PC-9 (cell line): ENCODE measurements around the gene ANKRD24. TPM values are rescaled to one million over a fixed set of nuclear protein-coding genes. Genes with fewer than 3 reads are reported as not detected.
A peak's percentile ranks its signal among the peaks of the same experiment; 100 is the strongest.

Experiments used
- BruUV-seq: library from RNA; stranded (reverse); fragments of 400-500 nt; replicated peaks from 2 replicates; lab custom pipeline; 2021; lab: Mats Ljungman, UMichigan
- CTCF ChIA-PET: fragments of 300-600 bp; sonication (Branson Sonifier 250); formaldehyde crosslinking; loops from one replicate; lab custom pipeline; 2022; ENCODE audit warnings: antibody characterized with exemption; lab: Charles Lee
- POLR2A ChIA-PET: fragments of 300-600 bp; sonication (Branson Sonifier 250); formaldehyde crosslinking; loops from one replicate; lab custom pipeline; 2022; ENCODE audit warnings: antibody characterized with exemption; ENCODE audit not compliant: unreplicated experiment; lab: Charles Lee
- DNase-seq, 2 experiments: peaks; one replicate each; pipeline versions ENCODE4 v3.0.0 to v3.0.0-alpha.2; 2015 to 2022; ENCODE audit warnings: mixed read lengths in 1 of 2
- H2AFZ ChIP-seq: fragments of 200-600 bp; sonication (generic); 2 replicates; pipeline ENCODE4 v1.8.1; 2017; ENCODE audit warnings: antibody characterized with exemption
- H3F3A ChIP-seq: fragments of 200-600 bp; sonication (generic); 2 replicates; pipeline ENCODE4 v1.8.1; 2017; ENCODE audit warnings: antibody characterized with exemption, mild to moderate bottlenecking, low read depth; ENCODE audit not compliant: insufficient read depth
- H3K27ac ChIP-seq: fragments of 200-600 bp; sonication (generic); 2 replicates; pipeline ENCODE4 v1.6.1; 2016; ENCODE audit warnings: mixed run types
- H3K27me3 ChIP-seq: fragments of 200-600 bp; sonication (generic); 2 replicates; pipeline ENCODE4 v1.6.1; 2016; ENCODE audit warnings: low read depth, mixed run types; ENCODE audit not compliant: insufficient read depth
- H3K36me3 ChIP-seq: fragments of 200-600 bp; sonication (generic); 2 replicates; pipeline ENCODE4 v1.6.1; 2016; ENCODE audit warnings: low read depth, mixed run types
- H3K4me1 ChIP-seq: fragments of 200-600 bp; sonication (generic); replicated peaks from 2 replicates; pipeline ENCODE4 v1.6.1; 2016; ENCODE audit warnings: mixed run types; ENCODE audit not compliant: insufficient read depth
- H3K4me2 ChIP-seq: fragments of 200-600 bp; sonication (generic); 2 replicates; pipeline ENCODE4 v1.6.1; 2017; ENCODE audit warnings: mixed run types
- H3K4me3 ChIP-seq: fragments of 200-600 bp; sonication (generic); 2 replicates; pipeline ENCODE4 v1.6.1; 2016; ENCODE audit warnings: mixed run types
- H3K79me2 ChIP-seq: fragments of 200-600 bp; sonication (generic); 2 replicates; pipeline ENCODE4 v1.6.1; 2017; ENCODE audit warnings: low read depth, mixed run types
- H3K9me2 ChIP-seq: fragments of 200-600 bp; sonication (generic); 2 replicates; pipeline ENCODE4 v1.8.1; 2017; ENCODE audit warnings: mild to moderate bottlenecking; ENCODE audit not compliant: insufficient read depth
- H3K9me3 ChIP-seq: fragments of 200-600 bp; sonication (generic); 2 replicates; pipeline ENCODE4 v1.8.1; 2016; ENCODE audit warnings: low read depth; ENCODE audit not compliant: insufficient read depth
- H4K20me1 ChIP-seq: fragments of 200-600 bp; sonication (generic); 2 replicates; pipeline ENCODE4 v1.8.1; 2017; ENCODE audit not compliant: insufficient read depth
- EZH2 ChIP-seq: fragments of 200-600 bp; sonication (generic); IDR thresholded peaks from 2 replicates; pipeline ENCODE4 v1.8.0; 2017; ENCODE audit warnings: antibody characterized with exemption, low read depth
- intact Hi-C: fragments of 100-400 bp; cut with micrococcal nuclease; formaldehyde crosslinking; loops from one replicate; pipeline ENCODE4 v1.10.0; 2022; ENCODE audit not compliant: unreplicated experiment
- total RNA-seq: library from RNA; stranded (reverse); gene quantifications from 2 replicates; pipeline ENCODE4 v1.2.3, GENCODE V29; 2021
- TF ChIP-seq, protein P1 (sequence below): fragments of 200-600 bp; sonication (generic); conservative IDR thresholded peaks from 2 replicates; pipeline ENCODE4 v1.6.1; 2017; ENCODE audit warnings: mixed run types, antibody characterized with exemption, mild to moderate bottlenecking, moderate library complexity

The ANKRD24 gene
- total RNA-seq, 1 experiment from 2014 or later, result 0.79 TPM

DNA sequence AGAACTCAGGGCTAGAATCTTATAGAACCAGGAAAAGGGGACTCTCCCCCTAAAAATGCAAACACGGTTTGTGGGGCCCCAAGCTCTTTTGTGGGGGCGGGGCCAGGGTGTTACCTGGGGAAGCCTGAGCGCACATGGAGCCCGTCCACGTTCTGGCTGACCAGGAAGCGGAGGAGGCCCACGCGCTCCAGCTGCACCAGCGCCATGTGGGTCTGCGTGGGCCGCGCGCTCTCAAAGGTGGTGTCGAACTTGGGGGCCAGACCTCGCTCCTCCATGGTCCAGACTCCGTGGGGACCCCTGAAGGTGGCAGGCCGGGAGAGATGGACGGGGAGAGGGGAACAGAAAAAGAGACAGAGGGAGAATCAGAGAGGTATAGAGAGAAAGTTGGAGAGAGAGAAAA, 3.5 kb upstream of the ANKRD24 start:
- Histone ChIP-seq H3K36me3 (no peaks in the 10 kb centered on the region), H3K27me3 (no peaks in the 10 kb centered on the region), H4K20me1 (no peaks in the 10 kb centered on the region), H3K4me2 (no peak overlapping the region), H3K9me3 (no peaks in the 10 kb centered on the region), H3K4me3 (no peak overlapping the region), H3F3A (no peaks in the 10 kb centered on the region; the same call in 1 of the 2 replicates), H3K4me1 (peaks cover 4% of the 10 kb centered on the region; the same call in 1 of the 2 replicates), H3K79me2 (0 out of 2 replicates have a peak, but pooled peaks cover 7% of the 10 kb centered on the region), H3K9me2 (no peaks in the 10 kb centered on the region), H3K27ac (no peak overlapping the region), H2AFZ (no peak overlapping the region)
- intact Hi-C loops, result no loop called here
- TF ChIP-seq EZH2, result no peak
- TF ChIP-seq, protein P1, sequence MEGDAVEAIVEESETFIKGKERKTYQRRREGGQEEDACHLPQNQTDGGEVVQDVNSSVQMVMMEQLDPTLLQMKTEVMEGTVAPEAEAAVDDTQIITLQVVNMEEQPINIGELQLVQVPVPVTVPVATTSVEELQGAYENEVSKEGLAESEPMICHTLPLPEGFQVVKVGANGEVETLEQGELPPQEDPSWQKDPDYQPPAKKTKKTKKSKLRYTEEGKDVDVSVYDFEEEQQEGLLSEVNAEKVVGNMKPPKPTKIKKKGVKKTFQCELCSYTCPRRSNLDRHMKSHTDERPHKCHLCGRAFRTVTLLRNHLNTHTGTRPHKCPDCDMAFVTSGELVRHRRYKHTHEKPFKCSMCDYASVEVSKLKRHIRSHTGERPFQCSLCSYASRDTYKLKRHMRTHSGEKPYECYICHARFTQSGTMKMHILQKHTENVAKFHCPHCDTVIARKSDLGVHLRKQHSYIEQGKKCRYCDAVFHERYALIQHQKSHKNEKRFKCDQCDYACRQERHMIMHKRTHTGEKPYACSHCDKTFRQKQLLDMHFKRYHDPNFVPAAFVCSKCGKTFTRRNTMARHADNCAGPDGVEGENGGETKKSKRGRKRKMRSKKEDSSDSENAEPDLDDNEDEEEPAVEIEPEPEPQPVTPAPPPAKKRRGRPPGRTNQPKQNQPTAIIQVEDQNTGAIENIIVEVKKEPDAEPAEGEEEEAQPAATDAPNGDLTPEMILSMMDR, result no peak
- BruUV-seq, result no TSS peak
- DNase-seq, result no peak
- POLR2A ChIA-PET, result no interaction called here
- CTCF ChIA-PET, result no interaction called here

- H3F3A ChIP-seq, result no peaks in the 10 kb centered on the region
- peaks cover 4% of the 10 kb centered on the region; the same call in 1 of the 2 replicates for H3K4me1 ChIP-seq
- intact Hi-C loops, result loop anchor here (5.0 kb wide), 2 partner anchors 39 to 114 kb away; partner anchors contain the start of gene ZBTB7A
- H2AFZ ChIP-seq, result no peak overlapping the region
- H3K79me2 ChIP-seq, result 0 out of 2 replicates have a peak, but pooled peaks cover 7% of the 10 kb centered on the region
- BruUV-seq, result no TSS peak
- ChIA-PET POLR2A (no interaction called here), CTCF (no interaction called here)
- peak overlapping the region; percentile 91; the same call in 1 of the 2 replicates for H3K4me3 ChIP-seq
- DNase-seq, result no peak
- H3K36me3 ChIP-seq, result no peaks in the 10 kb centered on the region
- H3K9me3 ChIP-seq, result no peaks in the 10 kb centered on the region
- no peak for TF ChIP-seq EZH2
- TF ChIP-seq, protein P1, result no peak
- H3K27me3 ChIP-seq, result no peaks in the 10 kb centered on the region
- H4K20me1 ChIP-seq, result no peaks in the 10 kb centered on the region
- H3K9me2 ChIP-seq, result no peaks in the 10 kb centered on the region
- peak overlapping the region; percentile 75 for H3K4me2 ChIP-seq
- no peak overlapping the region for H3K27ac ChIP-seq
Observed at GRCh38 chr19:4181053-4181508, 1.4 kb upstream of the ANKRD24 start.

DNA sequence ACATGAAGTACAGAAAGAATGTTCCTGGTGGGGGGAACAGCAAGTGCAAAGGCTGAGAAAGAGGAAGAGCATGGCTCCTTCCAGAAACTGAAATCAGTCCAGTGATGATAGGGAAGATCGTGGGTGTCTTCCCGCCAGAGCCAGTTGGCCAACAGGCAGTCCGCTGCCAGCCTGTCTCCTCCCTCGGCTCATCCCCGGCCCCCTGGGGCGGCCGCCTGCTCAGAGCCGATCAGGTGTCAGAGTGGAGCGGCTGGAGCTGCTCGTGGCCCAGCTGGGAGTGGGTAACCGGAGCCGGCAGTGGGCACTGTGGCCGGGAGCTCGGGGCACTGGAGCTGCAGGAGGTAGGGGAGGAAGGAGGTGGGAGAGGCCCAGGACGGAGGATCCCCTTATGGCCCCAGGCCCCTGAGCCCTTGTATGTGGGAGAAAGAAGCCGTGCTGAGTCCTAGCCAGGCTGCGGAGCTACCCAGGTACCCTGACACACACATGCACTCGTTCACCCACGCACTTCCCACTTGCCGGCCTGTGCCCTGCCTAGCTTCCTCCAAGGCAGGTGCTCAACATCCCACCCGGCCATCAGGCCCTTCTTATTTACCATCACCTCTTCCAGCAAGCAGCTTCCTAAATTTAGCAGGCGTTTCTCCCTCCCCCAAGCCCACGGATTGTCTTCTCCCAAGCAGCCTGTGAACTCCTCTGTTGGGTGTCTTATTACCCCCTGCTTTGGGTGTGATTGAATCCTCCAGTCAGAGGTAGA, 1.7 kb downstream of the ANKRD24 start:
- Histone ChIP-seq H3K27ac (no peak overlapping the region), H3K9me2 (no peaks in the 10 kb centered on the region), H3K4me3 (no peak overlapping the region), H3K27me3 (no peaks in the 10 kb centered on the region), H3F3A (peaks cover 4% of the 10 kb centered on the region; the same call in 1 of the 2 replicates), H2AFZ (no peak overlapping the region), H3K79me2 (0 out of 2 replicates have a peak, but pooled peaks cover 7% of the 10 kb centered on the region), H3K36me3 (no peaks in the 10 kb centered on the region), H3K9me3 (no peaks in the 10 kb centered on the region), H4K20me1 (no peaks in the 10 kb centered on the region), H3K4me1 (peaks cover 4% of the 10 kb centered on the region; the same call in 1 of the 2 replicates), H3K4me2 (no peak overlapping the region)
- DNase-seq, result no peak
- no TSS peak for BruUV-seq
- intact Hi-C loops, result loop anchor here (5.0 kb wide), 2 partner anchors 42 to 117 kb away; partner anchors contain the start of gene ZBTB7A
- TF ChIP-seq EZH2, result no peak
- TF ChIP-seq, protein P1, result no peak
- POLR2A ChIA-PET, result no interaction called here
- CTCF ChIA-PET, result interaction anchor here (0.5 kb wide), 1 partner anchor 43 kb away, joined by 9 read pairs; no protein-coding TSS in a partner anchor
